K562 (cell line): Measurements from ENCODE around the gene BIRC6. TPM values are rescaled to one million over a fixed set of nuclear protein-coding genes. Genes with fewer than 3 reads are reported as not detected.
A peak's percentile ranks its signal among the peaks of the same experiment; 100 is the strongest.

Experiments used
- ETV5 ChIP-seq: sonication (generic); formaldehyde crosslinking; IDR thresholded peaks from 2 replicates; pipeline ENCODE4 v1.4.0; 2020; ENCODE audit warnings: low read depth, mild to moderate bottlenecking, missing genetic modification reagents
- FOXM1 ChIP-seq, 2 experiments: fragments of 450-650 bp in 1 of 2; sonication (generic) in 1 of 2; formaldehyde crosslinking in 1 of 2; IDR thresholded peaks; 2 replicates each; pipeline versions ENCODE4 v1.6.1 to v1.9.0; 2017 to 2022; ENCODE audit warnings: low read depth in 2 of 2, mild to moderate bottlenecking in 2 of 2, missing genetic modification reagents in 1 of 2, moderate library complexity in 1 of 2
- FOXO4 ChIP-seq: fragments of 450-650 bp; formaldehyde crosslinking; IDR thresholded peaks from 2 replicates; pipeline ENCODE4 v1.4.0; 2020; ENCODE audit warnings: mild to moderate bottlenecking, moderate library complexity
- HDAC1 ChIP-seq, 2 experiments: fragments of 450-650 bp; IDR thresholded peaks; 2 replicates each; pipeline ENCODE4 v1.6.1; 2016 to 2017; ENCODE audit warnings: inconsistent platforms in 1 of 2, mild to moderate bottlenecking in 1 of 2, moderate library complexity in 1 of 2
- LARP7 ChIP-seq: fragments of 450-650 bp; IDR thresholded peaks from 2 replicates; pipeline ENCODE4 v1.6.1; 2016
- MTA1 ChIP-seq: fragments of 450-650 bp; IDR thresholded peaks from 2 replicates; pipeline ENCODE4 v1.6.1; 2017; ENCODE audit warnings: borderline replicate concordance
- NCOA6 ChIP-seq: fragments of 450-650 bp; IDR thresholded peaks from 2 replicates; pipeline ENCODE4 v1.6.1; 2017; ENCODE audit warnings: mild to moderate bottlenecking
- NR2C2 ChIP-seq, 2 experiments: fragments of 200-800 bp in 1 of 2; sonication (Bioruptor generic) in 1 of 2; sonication (generic) in 1 of 2; formaldehyde crosslinking in 1 of 2; IDR thresholded peaks; 2 replicates each; pipeline versions ENCODE4 v1.6.1 to v1.8.0; 2016 to 2022; ENCODE audit warnings: mild to moderate bottlenecking in 1 of 2, missing compliant biosample characterization in 1 of 2, missing genetic modification characterization in 1 of 2, missing genetic modification reagents in 1 of 2
- NR3C1 ChIP-seq: sonication (generic); formaldehyde crosslinking; IDR thresholded peaks from 2 replicates; pipeline ENCODE4 v1.8.1; 2022; ENCODE audit warnings: missing genetic modification reagents
- RB1 ChIP-seq: fragments of 450-650 bp; IDR thresholded peaks from 2 replicates; pipeline ENCODE4 v1.6.1; 2017; ENCODE audit warnings: low read depth, mild to moderate bottlenecking
- RBM17 ChIP-seq: fragments of 200-400 bp; formaldehyde crosslinking; IDR thresholded peaks from 2 replicates; pipeline ENCODE4 v1.6.1; 2017; ENCODE audit warnings: low read depth, mild to moderate bottlenecking, low read length, borderline replicate concordance
- RCOR1 ChIP-seq, 2 experiments: IDR thresholded peaks; 2 replicates each; pipeline ENCODE4 v1.6.1; 2012; ENCODE audit warnings: low read depth in 2 of 2, low read length in 2 of 2, borderline replicate concordance in 1 of 2, improper control_type of control experiment in 1 of 2
- SMAD1 ChIP-seq: fragments of 150-350 bp; IDR thresholded peaks from 2 replicates; pipeline ENCODE4 v1.6.1; 2014; ENCODE audit warnings: low read length, low read depth; ENCODE audit not compliant: partially characterized antibody
- SMAD4 ChIP-seq: fragments of 250-450 bp; sonication (Bioruptor Pico); conservative IDR thresholded peaks from 2 replicates; pipeline ENCODE4 v1.8.0; 2021; ENCODE audit warnings: inconsistent platforms, mild to moderate bottlenecking, moderate library complexity
- SRSF1 ChIP-seq: fragments of 200-400 bp; formaldehyde crosslinking; IDR thresholded peaks from 2 replicates; pipeline ENCODE4 v1.6.1; 2017; ENCODE audit warnings: mild to moderate bottlenecking, low read depth, low read length, moderate library complexity
- THRAP3 ChIP-seq: fragments of 450-650 bp; IDR thresholded peaks from 2 replicates; pipeline ENCODE4 v1.6.1; 2016; ENCODE audit warnings: mild to moderate bottlenecking, inconsistent platforms, borderline replicate concordance
- U2AF1 ChIP-seq: fragments of 200-400 bp; formaldehyde crosslinking; optimal IDR thresholded peaks from 2 replicates; pipeline ENCODE3; 2017; ENCODE audit warnings: mild to moderate bottlenecking, low read depth, low read length, moderate library complexity
- ZNF583 ChIP-seq: fragments of 250-450 bp; sonication (Bioruptor Pico); IDR thresholded peaks from 2 replicates; pipeline ENCODE4 v1.4.0; 2020
- polyA plus RNA-seq, 8 experiments: library from polyadenylated mRNA; depleted of rRNA in 4 of 8; stranded (reverse) in 5 of 8; unstranded in 3 of 8; fragments of >200 nt; fragmentation: Nextera tagmentation in 2 of 8; fragmentation: Illumina TruSeq in 1 of 8; extraction: Ambion mirVana in 2 of 8; extraction: Trizol in 1 of 8; gene quantifications; 2 replicates each; pipeline versions ENCODE4 v1.2.1 to v1.2.3, GENCODE V29; 2011 to 2014; ENCODE audit warnings: inconsistent platforms in 1 of 8, missing spikeins in 1 of 8
- total RNA-seq, 7 experiments: library from RNA; depleted of rRNA in 6 of 7; stranded (reverse); fragments of >200 nt in 6 of 7; fragmentation: Illumina TruSeq in 2 of 7; extraction: Trizol in 2 of 7; gene quantifications; 2 replicates each; pipeline versions ENCODE4 v1.2.1 to v1.2.3, GENCODE V29; 2011 to 2021; ENCODE audit warnings: low replicate concordance in 1 of 7
- TF ChIP-seq, protein P1 (sequence below): fragments of 450-650 bp; formaldehyde crosslinking; IDR thresholded peaks from 2 replicates; pipeline ENCODE4 v1.4.0; 2020; ENCODE audit warnings: mild to moderate bottlenecking, mixed read lengths
- TF ChIP-seq, protein P2 (sequence below): fragments of 250-450 bp; sonication (Bioruptor Pico); IDR thresholded peaks from 2 replicates; pipeline ENCODE4 v1.8.0; 2021; ENCODE audit warnings: moderate library complexity, mild to moderate bottlenecking, inconsistent platforms
- TF ChIP-seq, protein P3 (sequence below): sonication (generic); IDR thresholded peaks from 2 replicates; pipeline ENCODE4 v1.6.1; 2016
- TF ChIP-seq, protein P4 (sequence below), 3 experiments: IDR thresholded peaks in 2 of 3; conservative IDR thresholded peaks in 1 of 3; 2 replicates each; pipeline ENCODE4 v1.5.1; 2011 to 2012; ENCODE audit warnings: low read length in 3 of 3, mild to moderate bottlenecking in 3 of 3, control low read depth in 2 of 3, improper control_type of control experiment in 1 of 3, inconsistent platforms in 1 of 3, low read depth in 1 of 3, mixed read lengths in 1 of 3, moderate library complexity in 1 of 3; ENCODE audit not compliant: insufficient read depth in 2 of 3

The BIRC6 gene
- total and polyA plus RNA-seq, 9 of the 15 experiments (the other 6 are each of a cell fraction or from before 2014, with no cell fraction given) = 18.8 to 110 (median 49.8) TPM

- TF ChIP-seq FOXO4 (CRISPR knock-in tag) (no peak), NCOA6 (peak; percentile 70), RCOR1 (IDR thresholded peaks at IDR 0.05; ENCODE audit: borderline replicate concordance in 1 of 2, low read depth in 2 of 2, low read length in 2 of 2) (peak in 1 of 2 experiments; percentile 62; a peak in 2 of 4 replicates), NR2C2 (CRISPR knock-in tag; IDR thresholded peaks at IDR 0.05) (peak; percentile 87), NR2C2 (tag; IDR thresholded peaks at IDR 0.05) (peak; percentile 99), ZNF583 (CRISPR knock-in tag) (0 out of 2 replicates have a peak, but pooled peaks have one; percentile 28), SMAD4 (CRISPR knock-in tag) (peak; percentile 82), MTA1 (0 out of 2 replicates have a peak, but pooled peaks have one; percentile 19), RB1 (peak; percentile 58; the same call in 1 of the 2 replicates), FOXM1 (IDR thresholded peaks at IDR 0.05; ENCODE audit: low read depth) (no peak), FOXM1 (CRISPR knock-in tag; IDR thresholded peaks at IDR 0.05; ENCODE audit: low read depth) (no peak), THRAP3 (no peak), SRSF1 (no peak), U2AF1 (no peak), SMAD1 (no peak), RBM17 (no peak; the same call in 1 of the 2 replicates), NR3C1 (CRISPR knock-in tag) (no peak), HDAC1 (IDR thresholded peaks at IDR 0.05) (peak in 1 of 2 experiments; percentile 92; a peak in 2 of 4 replicates), ETV5 (CRISPR knock-in tag) (peak; percentile 95), LARP7 (no peak)
- TF ChIP-seq, protein P1, sequence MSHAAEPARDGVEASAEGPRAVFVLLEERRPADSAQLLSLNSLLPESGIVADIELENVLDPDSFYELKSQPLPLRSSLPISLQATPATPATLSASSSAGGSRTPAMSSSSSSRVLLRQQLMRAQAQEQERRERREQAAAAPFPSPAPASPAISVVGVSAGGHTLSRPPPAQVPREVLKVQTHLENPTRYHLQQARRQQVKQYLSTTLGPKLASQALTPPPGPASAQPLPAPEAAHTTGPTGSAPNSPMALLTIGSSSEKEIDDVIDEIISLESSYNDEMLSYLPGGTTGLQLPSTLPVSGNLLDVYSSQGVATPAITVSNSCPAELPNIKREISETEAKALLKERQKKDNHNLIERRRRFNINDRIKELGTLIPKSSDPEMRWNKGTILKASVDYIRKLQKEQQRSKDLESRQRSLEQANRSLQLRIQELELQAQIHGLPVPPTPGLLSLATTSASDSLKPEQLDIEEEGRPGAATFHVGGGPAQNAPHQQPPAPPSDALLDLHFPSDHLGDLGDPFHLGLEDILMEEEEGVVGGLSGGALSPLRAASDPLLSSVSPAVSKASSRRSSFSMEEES (CRISPR knock-in tag) = no peak
- TF ChIP-seq, protein P2, sequence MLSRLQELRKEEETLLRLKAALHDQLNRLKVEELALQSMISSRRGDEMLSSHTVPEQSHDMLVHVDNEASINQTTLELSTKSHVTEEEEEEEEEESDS (CRISPR knock-in tag) = no peak
- TF ChIP-seq, protein P3, sequence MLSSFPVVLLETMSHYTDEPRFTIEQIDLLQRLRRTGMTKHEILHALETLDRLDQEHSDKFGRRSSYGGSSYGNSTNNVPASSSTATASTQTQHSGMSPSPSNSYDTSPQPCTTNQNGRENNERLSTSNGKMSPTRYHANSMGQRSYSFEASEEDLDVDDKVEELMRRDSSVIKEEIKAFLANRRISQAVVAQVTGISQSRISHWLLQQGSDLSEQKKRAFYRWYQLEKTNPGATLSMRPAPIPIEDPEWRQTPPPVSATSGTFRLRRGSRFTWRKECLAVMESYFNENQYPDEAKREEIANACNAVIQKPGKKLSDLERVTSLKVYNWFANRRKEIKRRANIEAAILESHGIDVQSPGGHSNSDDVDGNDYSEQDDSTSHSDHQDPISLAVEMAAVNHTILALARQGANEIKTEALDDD = no peak
- TF ChIP-seq, protein P4, sequence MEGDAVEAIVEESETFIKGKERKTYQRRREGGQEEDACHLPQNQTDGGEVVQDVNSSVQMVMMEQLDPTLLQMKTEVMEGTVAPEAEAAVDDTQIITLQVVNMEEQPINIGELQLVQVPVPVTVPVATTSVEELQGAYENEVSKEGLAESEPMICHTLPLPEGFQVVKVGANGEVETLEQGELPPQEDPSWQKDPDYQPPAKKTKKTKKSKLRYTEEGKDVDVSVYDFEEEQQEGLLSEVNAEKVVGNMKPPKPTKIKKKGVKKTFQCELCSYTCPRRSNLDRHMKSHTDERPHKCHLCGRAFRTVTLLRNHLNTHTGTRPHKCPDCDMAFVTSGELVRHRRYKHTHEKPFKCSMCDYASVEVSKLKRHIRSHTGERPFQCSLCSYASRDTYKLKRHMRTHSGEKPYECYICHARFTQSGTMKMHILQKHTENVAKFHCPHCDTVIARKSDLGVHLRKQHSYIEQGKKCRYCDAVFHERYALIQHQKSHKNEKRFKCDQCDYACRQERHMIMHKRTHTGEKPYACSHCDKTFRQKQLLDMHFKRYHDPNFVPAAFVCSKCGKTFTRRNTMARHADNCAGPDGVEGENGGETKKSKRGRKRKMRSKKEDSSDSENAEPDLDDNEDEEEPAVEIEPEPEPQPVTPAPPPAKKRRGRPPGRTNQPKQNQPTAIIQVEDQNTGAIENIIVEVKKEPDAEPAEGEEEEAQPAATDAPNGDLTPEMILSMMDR (IDR thresholded peaks at IDR 0.05 in 2 of 3, conservative IDR thresholded peaks at IDR 0.05 in 1 of 3; ENCODE audit: insufficient read depth in 2 of 3, low read depth in 1 of 3, low read length in 3 of 3) = peak in 1 of 3 experiments; percentile 13; a peak in 2 of 6 replicates
Measured at GRCh38 chr2:32356681-32357317, at the start of gene BIRC6 (continued).
